Testis (tissue), 3 donors: ENCODE data around the gene IPO11. TPM values are rescaled to one million over a fixed set of nuclear protein-coding genes. Genes with fewer than 3 reads are reported as not detected.
"Not testable (repeated sequence)": the region's sequence is repeated elsewhere in the genome, so short reads cannot be mapped to it uniquely, and the experiment has no call there.

Experiments used
- DNase-seq: peaks from one replicate; pipeline ENCODE4 v3.0.0-alpha.2; 2019
- H3K27ac ChIP-seq, 2 donors: fragments of 200-600 bp; sonication (generic); one replicate each; pipeline ENCODE4 v1.5.1; 2019
- H3K27me3 ChIP-seq: fragments of 200-600 bp; sonication (generic); one replicate; pipeline ENCODE4 v1.5.1; 2019
- H3K36me3 ChIP-seq: fragments of 200-600 bp; sonication (generic); one replicate; pipeline ENCODE4 v1.5.1; 2017; ENCODE audit warnings: low read depth; ENCODE audit errors: missing control alignments
- H3K4me1 ChIP-seq: fragments of 200-600 bp; sonication (generic); one replicate; pipeline ENCODE4 v1.5.1; 2019
- H3K4me3 ChIP-seq, 2 donors: fragments of 200-600 bp; sonication (generic); one replicate each; pipeline ENCODE4 v1.5.1; 2017 to 2019
- H3K9me3 ChIP-seq: fragments of 200-600 bp; sonication (generic); one replicate; pipeline ENCODE4 v1.5.1; 2017
- POLR2A ChIP-seq: fragments of 450-650 bp; IDR thresholded peaks from one replicate; pipeline ENCODE4 v1.6.1; 2017; ENCODE audit warnings: antibody characterized with exemption, mild to moderate bottlenecking, moderate library complexity
- WGBS, 2 donors: methylation state at CpG; one replicate each; pipeline ENCODE4 v1.1.5; 2018; 5-methylcytosine and 5-hydroxymethylcytosine counted together
- intact Hi-C: fragments of 100-400 bp; cut with DNase I; formaldehyde crosslinking; loops from one replicate; pipeline ENCODE4 v1.15.1; 2023; ENCODE audit warnings: low total_unique reads
- polyA plus RNA-seq: library from polyadenylated mRNA; stranded (reverse); fragments of 350-450 nt; fragmentation: Illumina TruSeq; extraction: RNeasy Lipid Tissue Mini Kit (QIAGEN cat#74804); gene quantifications from one replicate; pipeline ENCODE4 v1.2.3, GENCODE V29; 2014; ENCODE audit warnings: low read depth, low replicate concordance; ENCODE audit not compliant: insufficient read depth
- total RNA-seq, 2 donors: library from RNA; depleted of rRNA; stranded (reverse); fragments of >200 nt; gene quantifications; one replicate each; pipeline ENCODE4 v1.2.3, GENCODE V29; 2016
- TF ChIP-seq, protein P1 (sequence below), 3 experiments: fragments of 450-650 bp in 2 of 3; fragments of 200-600 bp in 1 of 3; sonication (generic) in 1 of 3; IDR thresholded peaks; one replicate each; pipeline ENCODE4 v1.5.1; 2016 to 2019; ENCODE audit warnings: antibody characterized with exemption in 3 of 3, mild to moderate bottlenecking in 2 of 3, moderate library complexity in 1 of 3

Gene IPO11
- total and polyA plus RNA-seq, 3 donors from 2014 or later = 50.3 to 74.5 (median 67.3) TPM

DNA sequence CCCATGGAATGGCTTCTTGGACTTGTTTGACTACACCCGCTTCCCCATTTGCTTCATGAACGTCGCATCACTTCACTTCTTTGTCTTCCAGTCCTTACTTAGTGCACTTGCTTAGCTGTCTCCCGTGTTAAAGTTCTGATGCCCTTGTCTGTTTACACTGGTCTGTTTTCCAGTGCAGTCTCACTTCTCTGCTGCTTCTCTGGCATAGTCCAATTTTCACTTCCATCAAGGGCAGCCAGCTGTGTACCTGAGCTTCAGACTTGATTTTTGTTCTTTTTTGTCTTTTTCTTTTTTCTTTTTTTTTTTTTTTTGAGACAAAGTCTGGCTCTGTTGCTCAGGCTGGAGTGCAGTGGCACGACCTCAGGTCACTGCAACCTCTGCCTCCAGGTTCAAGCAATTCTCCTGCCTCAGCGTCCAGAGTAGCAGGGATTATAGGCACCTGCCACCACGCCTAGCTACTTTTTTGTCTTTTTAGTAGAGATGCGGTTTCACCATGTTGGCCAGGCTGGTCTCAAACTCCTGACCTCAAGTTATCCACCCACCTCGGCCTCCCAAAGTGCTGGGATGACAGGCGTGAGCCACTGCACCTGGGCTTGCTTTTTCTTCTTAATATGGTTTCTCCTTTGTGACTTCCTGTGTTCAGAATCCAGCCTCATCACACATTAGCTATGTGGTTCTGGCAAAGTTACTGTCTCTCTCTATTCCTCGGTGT is 241.5 kb downstream of the IPO11 start:
- Histone ChIP-seq H3K27me3 (no peaks in the 10 kb centered on the region), H3K4me3 (no peak overlapping the region), H3K27ac (no peak overlapping the region), H3K9me3 (no peaks in the 10 kb centered on the region), H3K36me3 (no peaks in the 10 kb centered on the region), H3K4me1 (no peaks in the 10 kb centered on the region)
- WGBS, 2 donors = 89 to 91% methylated on average over 11 of the region's 11 CpGs
- intact Hi-C loops = no loop called here
- no peak for TF ChIP-seq POLR2A
- TF ChIP-seq, protein P1, sequence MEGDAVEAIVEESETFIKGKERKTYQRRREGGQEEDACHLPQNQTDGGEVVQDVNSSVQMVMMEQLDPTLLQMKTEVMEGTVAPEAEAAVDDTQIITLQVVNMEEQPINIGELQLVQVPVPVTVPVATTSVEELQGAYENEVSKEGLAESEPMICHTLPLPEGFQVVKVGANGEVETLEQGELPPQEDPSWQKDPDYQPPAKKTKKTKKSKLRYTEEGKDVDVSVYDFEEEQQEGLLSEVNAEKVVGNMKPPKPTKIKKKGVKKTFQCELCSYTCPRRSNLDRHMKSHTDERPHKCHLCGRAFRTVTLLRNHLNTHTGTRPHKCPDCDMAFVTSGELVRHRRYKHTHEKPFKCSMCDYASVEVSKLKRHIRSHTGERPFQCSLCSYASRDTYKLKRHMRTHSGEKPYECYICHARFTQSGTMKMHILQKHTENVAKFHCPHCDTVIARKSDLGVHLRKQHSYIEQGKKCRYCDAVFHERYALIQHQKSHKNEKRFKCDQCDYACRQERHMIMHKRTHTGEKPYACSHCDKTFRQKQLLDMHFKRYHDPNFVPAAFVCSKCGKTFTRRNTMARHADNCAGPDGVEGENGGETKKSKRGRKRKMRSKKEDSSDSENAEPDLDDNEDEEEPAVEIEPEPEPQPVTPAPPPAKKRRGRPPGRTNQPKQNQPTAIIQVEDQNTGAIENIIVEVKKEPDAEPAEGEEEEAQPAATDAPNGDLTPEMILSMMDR (IDR thresholded peaks at IDR 0.05) = no peak
- no peak for DNase-seq

DNA sequence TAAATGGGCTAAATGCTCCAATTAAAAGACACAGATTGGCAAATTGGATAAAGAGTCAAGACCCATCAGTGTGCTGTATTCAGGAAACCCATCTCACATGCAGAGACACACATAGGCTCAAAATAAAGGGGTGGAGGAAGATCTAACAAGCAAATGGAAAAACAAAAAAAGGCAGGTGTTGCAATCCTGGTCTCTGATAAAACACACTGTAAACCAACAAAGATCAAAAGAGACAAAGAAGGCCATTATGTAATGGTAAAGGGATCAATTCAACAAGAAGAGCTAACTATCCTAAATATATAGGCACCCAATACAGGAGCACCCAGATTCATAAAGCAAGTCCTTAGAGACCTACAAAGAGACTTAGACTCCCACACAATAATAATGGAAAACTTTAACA is 245.2 kb downstream of the IPO11 start:
- H3K9me3 ChIP-seq, H3K4me3 ChIP-seq, H3K36me3 ChIP-seq, DNase-seq, intact Hi-C loops, H3K27ac ChIP-seq, H3K4me1 ChIP-seq, H3K27me3 ChIP-seq: not testable (repeated sequence)

DNA sequence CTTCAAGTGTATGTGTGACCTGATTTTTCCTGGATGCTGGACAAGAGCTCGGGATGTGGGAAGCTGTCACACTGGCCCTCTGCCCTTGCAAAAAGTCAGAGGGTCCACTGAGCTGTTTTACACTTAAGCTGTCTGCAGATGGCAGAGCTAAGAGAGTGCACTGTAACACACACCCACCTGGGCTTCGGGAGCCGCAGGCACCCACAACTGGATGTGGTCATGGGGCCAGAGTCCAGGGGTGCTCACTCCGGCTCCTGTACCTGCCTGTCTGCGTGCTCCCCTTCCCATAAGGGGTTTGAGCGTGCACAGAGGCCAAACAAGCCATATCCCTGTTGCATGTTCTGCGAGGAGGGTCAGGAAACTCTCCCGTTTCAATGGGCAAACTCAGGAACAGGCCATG is 248.6 kb downstream of the IPO11 start:
- Histone ChIP-seq H3K36me3 (no peaks in the 10 kb centered on the region), H3K27ac (no peak overlapping the region), H3K27me3 (no peaks in the 10 kb centered on the region), H3K4me1 (no peaks in the 10 kb centered on the region), H3K4me3 (no peak overlapping the region), H3K9me3 (no peaks in the 10 kb centered on the region)
- no peak for DNase-seq
- TF ChIP-seq POLR2A = no peak
- TF ChIP-seq, protein P1 (IDR thresholded peaks at IDR 0.05) = no peak
- WGBS, 2 donors = 69 to 76% methylated on average over 3 to 8 of the region's 8 CpGs
- intact Hi-C loops = no loop called here

DNA sequence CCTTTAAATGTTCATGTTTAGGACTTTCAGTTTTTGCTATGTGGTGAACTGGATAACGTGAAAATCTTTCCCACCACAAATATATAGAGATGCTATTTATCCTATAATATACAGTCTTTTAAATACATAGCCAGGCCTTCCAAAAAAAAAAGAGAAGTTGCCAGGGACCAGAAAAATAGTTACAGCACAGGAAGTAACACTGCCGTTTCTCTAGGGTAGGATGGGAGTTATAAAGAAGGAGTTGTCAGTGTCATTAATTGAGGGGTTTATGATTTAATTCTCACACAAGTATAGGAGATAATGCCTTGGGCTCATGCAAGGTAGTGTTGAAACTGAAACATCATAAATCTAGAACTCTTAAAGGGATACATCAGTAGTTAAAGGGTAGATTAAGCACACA is 250.0 kb downstream of the IPO11 start:
- no peak for TF ChIP-seq POLR2A
- TF ChIP-seq, protein P1 (IDR thresholded peaks at IDR 0.05) = no peak
- Histone ChIP-seq H3K36me3 (no peaks in the 10 kb centered on the region), H3K9me3 (no peaks in the 10 kb centered on the region), H3K4me1 (no peaks in the 10 kb centered on the region), H3K27me3 (no peaks in the 10 kb centered on the region), H3K27ac (no peak overlapping the region), H3K4me3 (no peak overlapping the region)
- 66 to 70% methylated on average over 2 of the region's 2 CpGs for WGBS, 2 donors
- intact Hi-C loops = no loop called here
- DNase-seq = no peak

DNA sequence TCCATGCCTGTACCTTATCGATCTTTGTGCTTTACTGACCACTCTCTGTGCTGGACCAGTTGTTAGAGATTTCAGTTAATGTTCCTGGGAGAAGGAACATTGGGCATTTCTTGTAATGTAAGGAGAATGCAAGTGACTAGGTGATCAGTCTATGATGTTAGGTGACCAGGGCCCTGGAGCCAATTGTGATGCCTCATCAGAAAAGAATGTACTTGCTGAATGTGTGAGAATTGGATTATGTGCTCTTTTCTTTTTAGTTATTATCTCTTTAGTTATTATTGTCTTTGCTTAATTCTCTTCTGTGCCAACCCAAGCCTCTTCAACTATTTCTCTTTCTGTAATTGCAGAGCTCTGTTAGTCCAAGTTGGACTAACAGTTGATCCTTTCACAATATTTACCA is 258.9 kb downstream of the IPO11 start:
- Histone ChIP-seq H3K27me3 (no peaks in the 10 kb centered on the region), H3K9me3 (no peaks in the 10 kb centered on the region), H3K4me1 (no peaks in the 10 kb centered on the region), H3K27ac (no peak overlapping the region), H3K36me3 (no peaks in the 10 kb centered on the region), H3K4me3 (no peak overlapping the region)
- TF ChIP-seq POLR2A = no peak
- TF ChIP-seq, protein P1 (IDR thresholded peaks at IDR 0.05) = no peak
- 89 to 100% methylated on average over 1 of the region's 1 CpG for WGBS, 2 donors
- intact Hi-C loops = no loop called here
- DNase-seq = no peak

DNA sequence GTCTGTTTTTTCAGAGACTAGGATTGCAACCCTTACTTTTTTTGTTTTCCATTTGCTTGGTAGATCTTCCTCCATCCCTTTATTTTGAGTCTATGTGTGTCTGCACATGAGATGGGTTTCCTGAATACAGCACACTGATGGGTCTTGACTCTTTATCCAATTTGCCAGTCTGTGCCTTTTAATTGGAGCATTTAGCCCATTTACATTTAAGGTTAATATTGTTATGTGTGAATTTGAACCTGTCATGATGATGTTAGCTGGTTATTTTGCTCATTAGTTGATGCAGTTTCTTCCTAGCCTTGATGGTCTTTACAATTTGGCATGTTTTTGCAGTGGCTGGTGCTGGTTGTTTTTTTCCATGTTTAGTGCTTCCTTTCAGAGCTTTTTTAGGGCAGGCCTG is 264.0 kb downstream of the IPO11 start:
- H3K9me3 ChIP-seq, H3K4me1 ChIP-seq, H3K27ac ChIP-seq, intact Hi-C loops, DNase-seq, H3K27me3 ChIP-seq, H3K36me3 ChIP-seq, H3K4me3 ChIP-seq: not testable (repeated sequence)
